ENCODE data around the gene MAP4K2.

GRCh38 chr11:64810891-64811272, 7.9 kb upstream of the MAP4K2 start:
- TF ChIP-seq CTCF (conservative IDR thresholded peaks at IDR 0.05) (no peak), ZFX (IDR thresholded peaks at IDR 0.05) (no peak)

All from C4-2B (cell line).